WTC11 (cell line): ENCODE data around the gene TBL1XR1.

Experiments
- CTCF ChIP-seq: fragments of 200-600 bp; IDR thresholded peaks from 2 replicates; pipeline ENCODE4 v1.8.0; 2022; ENCODE audit warnings: antibody characterized with exemption
- E2F5 ChIP-seq: sonication (generic); formaldehyde crosslinking; IDR thresholded peaks from 2 replicates; pipeline ENCODE4 v1.8.1; 2022; ENCODE audit warnings: mild to moderate bottlenecking, moderate library complexity, missing genetic modification reagents

- TF ChIP-seq E2F5 (CRISPR knock-in tag) (no peak), CTCF (no peak)
Measured at GRCh38 chr3:177089110-177089509, 108.2 kb downstream of the TBL1XR1 start.
